Embryonic facial prominence (tissue), 1 donor: Measurements from ENCODE around the gene NXT2.
"Not testable (repeated sequence)": the region's sequence is repeated elsewhere in the genome, so short reads cannot be mapped to it uniquely, and the experiment has no call there.

Experiments
- DNase-seq: peaks from one replicate; pipeline ENCODE4 v3.0.0-alpha.2; 2016; ENCODE audit errors: extremely low spot score

Gene NXT2

GRCh38 chrX:109536439-109537323 is at the start of gene NXT2:
Gene NXT2 (plus strand): TSS chrX:109536844. CDS start chrX:109537007, 163 bp downstream.
- peak; percentile 86 for DNase-seq

GRCh38 chrX:109487640-109488039 is 49.0 kb upstream of the NXT2 start:
- no peak for DNase-seq

GRCh38 chrX:109489174-109489573 is 47.5 kb upstream of the NXT2 start:
- no peak for DNase-seq

- no peak for DNase-seq
Observed at GRCh38 chrX:109498434-109498833, 38.2 kb upstream of the NXT2 start.

GRCh38 chrX:109501176-109501575 is 35.5 kb upstream of the NXT2 start:
- no peak for DNase-seq

GRCh38 chrX:109508915-109509314 is 27.7 kb upstream of the NXT2 start:
- DNase-seq, result no peak

GRCh38 chrX:109511113-109511512 is 25.5 kb upstream of the NXT2 start:
- DNase-seq, result no peak

- no peak for DNase-seq
Observed at GRCh38 chrX:109519001-109519400, 17.6 kb upstream of the NXT2 start.

- no peak for DNase-seq
Observed at GRCh38 chrX:109533005-109533404, 3.6 kb upstream of the NXT2 start.

GRCh38 chrX:109533631-109534030 is 3.0 kb upstream of the NXT2 start:
- no peak for DNase-seq

GRCh38 chrX:109534933-109535332 is 1.7 kb upstream of the NXT2 start:
- no peak for DNase-seq

- DNase-seq, result no peak
Observed at GRCh38 chrX:109535578-109535977, 1.1 kb upstream of the NXT2 start.

- DNase-seq, result no peak
Observed at GRCh38 chrX:109537324-109537665, 651 bp downstream of the NXT2 start.

GRCh38 chrX:109539007-109539406 is 2.4 kb downstream of the NXT2 start:
- not testable (repeated sequence) for DNase-seq

GRCh38 chrX:109553862-109554261 is 17.2 kb downstream of the NXT2 start:
- no peak for DNase-seq

GRCh38 chrX:109576083-109576482 is 39.4 kb downstream of the NXT2 start:
- DNase-seq, result not testable (repeated sequence)

GRCh38 chrX:109577055-109577454 is 40.4 kb downstream of the NXT2 start:
- DNase-seq, result no peak

- DNase-seq, result no peak
Observed at GRCh38 chrX:109578916-109579315, 42.3 kb downstream of the NXT2 start.

- no peak for DNase-seq
Observed at GRCh38 chrX:109585488-109585887, 48.8 kb downstream of the NXT2 start.

- DNase-seq, result no peak
Observed at GRCh38 chrX:109590176-109590575, 53.5 kb downstream of the NXT2 start.
